NB4 (cell line): ENCODE measurements around the gene CGB1.

Experiments
- MYC ChIP-seq: IDR thresholded peaks from 2 replicates; pipeline ENCODE4 v1.6.1; 2011; ENCODE audit warnings: low read depth, low read length
- POLR2A ChIP-seq: IDR thresholded peaks from 2 replicates; pipeline ENCODE4 v1.6.1; 2011; ENCODE audit warnings: mild to moderate bottlenecking; ENCODE audit not compliant: insufficient read length; ENCODE audit errors: extremely low read depth
- TF ChIP-seq, protein P1 (sequence below): IDR thresholded peaks from one replicate; pipeline ENCODE4 v1.5.1; 2012; ENCODE audit warnings: low read depth, low read length
- TF ChIP-seq, protein P2 (sequence below): IDR thresholded peaks from 2 replicates; pipeline ENCODE4 v1.6.1; 2011; ENCODE audit warnings: low read depth, low read length

DNA sequence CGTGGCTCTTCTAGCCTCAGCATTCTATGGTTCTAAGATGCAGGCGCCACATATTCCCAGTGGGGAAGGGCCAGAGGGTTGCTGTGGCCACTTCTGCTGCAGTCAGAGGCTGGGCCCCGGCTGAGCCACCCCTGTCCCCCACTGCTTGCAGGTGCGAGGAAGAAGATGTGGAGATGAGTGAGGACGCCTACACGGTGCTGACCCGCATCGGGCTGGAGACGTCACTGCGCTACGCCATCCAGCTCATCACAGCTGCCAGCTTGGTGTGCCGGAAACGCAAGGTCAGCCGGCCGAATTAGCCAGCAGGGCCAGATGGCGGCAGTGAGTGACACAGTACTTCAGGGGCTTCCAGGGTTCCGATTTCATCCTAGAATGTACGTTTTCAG lies 21.8 kb downstream of the CGB1 start:
- TF ChIP-seq, protein P1, sequence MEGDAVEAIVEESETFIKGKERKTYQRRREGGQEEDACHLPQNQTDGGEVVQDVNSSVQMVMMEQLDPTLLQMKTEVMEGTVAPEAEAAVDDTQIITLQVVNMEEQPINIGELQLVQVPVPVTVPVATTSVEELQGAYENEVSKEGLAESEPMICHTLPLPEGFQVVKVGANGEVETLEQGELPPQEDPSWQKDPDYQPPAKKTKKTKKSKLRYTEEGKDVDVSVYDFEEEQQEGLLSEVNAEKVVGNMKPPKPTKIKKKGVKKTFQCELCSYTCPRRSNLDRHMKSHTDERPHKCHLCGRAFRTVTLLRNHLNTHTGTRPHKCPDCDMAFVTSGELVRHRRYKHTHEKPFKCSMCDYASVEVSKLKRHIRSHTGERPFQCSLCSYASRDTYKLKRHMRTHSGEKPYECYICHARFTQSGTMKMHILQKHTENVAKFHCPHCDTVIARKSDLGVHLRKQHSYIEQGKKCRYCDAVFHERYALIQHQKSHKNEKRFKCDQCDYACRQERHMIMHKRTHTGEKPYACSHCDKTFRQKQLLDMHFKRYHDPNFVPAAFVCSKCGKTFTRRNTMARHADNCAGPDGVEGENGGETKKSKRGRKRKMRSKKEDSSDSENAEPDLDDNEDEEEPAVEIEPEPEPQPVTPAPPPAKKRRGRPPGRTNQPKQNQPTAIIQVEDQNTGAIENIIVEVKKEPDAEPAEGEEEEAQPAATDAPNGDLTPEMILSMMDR, result no peak
- TF ChIP-seq, protein P2, sequence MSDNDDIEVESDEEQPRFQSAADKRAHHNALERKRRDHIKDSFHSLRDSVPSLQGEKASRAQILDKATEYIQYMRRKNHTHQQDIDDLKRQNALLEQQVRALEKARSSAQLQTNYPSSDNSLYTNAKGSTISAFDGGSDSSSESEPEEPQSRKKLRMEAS, result no peak
- TF ChIP-seq POLR2A (no peak), MYC (no peak)
